WTC11 (cell line): ENCODE data around the gene DDN. TPM values are rescaled to one million over a fixed set of nuclear protein-coding genes. Genes with fewer than 3 reads are reported as not detected.

Source experiments
- ATAC-seq: fragments of 200-7000 bp; cut with Tn5 transposase; 2 replicates; pipeline ENCODE4 v1.10.0; 2021; ENCODE audit warnings: mild to moderate bottlenecking, moderate library complexity
- CTCF ChIA-PET: fragments of 300-600 bp; sonication (Branson Sonifier 250); formaldehyde crosslinking; loops from one replicate; lab custom pipeline; 2021; ENCODE audit warnings: antibody characterized with exemption; lab: Charles Lee
- POLR2A ChIA-PET: fragments of 350-600 bp; sonication (Branson Sonifier 250); formaldehyde crosslinking; loops from one replicate; lab custom pipeline; 2021; ENCODE audit warnings: antibody characterized with exemption; lab: Charles Lee
- DNase-seq: peaks from one replicate; pipeline ENCODE4 v3.0.0; 2021; ENCODE audit warnings: low spot score
- H3K27ac Mint-ChIP-seq: 2 replicates; pipeline ENCODE4 v1.8.0; 2021; ENCODE audit warnings: mixed read lengths
- H3K27me3 Mint-ChIP-seq: 2 replicates; pipeline ENCODE4 v1.8.0; 2021; ENCODE audit warnings: low read depth, mild to moderate bottlenecking, moderate library complexity, mixed read lengths
- H3K36me3 Mint-ChIP-seq: 2 replicates; pipeline ENCODE4 v1.8.0; 2021; ENCODE audit warnings: mixed read lengths
- H3K4me1 Mint-ChIP-seq: 2 replicates; pipeline ENCODE4 v1.8.0; 2022; ENCODE audit warnings: mixed read lengths
- H3K4me3 Mint-ChIP-seq: 2 replicates; pipeline ENCODE4 v1.8.0; 2021; ENCODE audit warnings: mild to moderate bottlenecking, moderate library complexity, mixed read lengths
- H3K9me3 Mint-ChIP-seq: 2 replicates; pipeline ENCODE4 v1.8.0; 2021; ENCODE audit warnings: mixed read lengths
- ELF4 ChIP-seq: sonication (generic); formaldehyde crosslinking; IDR thresholded peaks from 2 replicates; pipeline ENCODE4 v1.8.1; 2022; ENCODE audit warnings: low read depth, mild to moderate bottlenecking, moderate library complexity, missing genetic modification reagents
- ETV6 ChIP-seq: sonication (generic); formaldehyde crosslinking; IDR thresholded peaks from 2 replicates; pipeline ENCODE4 v1.8.1; 2022; ENCODE audit warnings: mild to moderate bottlenecking, missing genetic modification reagents
- FOXJ3 ChIP-seq: sonication (generic); formaldehyde crosslinking; IDR thresholded peaks from 2 replicates; pipeline ENCODE4 v1.9.0; 2021; ENCODE audit warnings: missing genetic modification reagents, mild to moderate bottlenecking, borderline replicate concordance
- NFE2L1 ChIP-seq: sonication (generic); formaldehyde crosslinking; IDR thresholded peaks from 2 replicates; pipeline ENCODE4 v1.8.1; 2023; ENCODE audit warnings: missing genetic modification reagents
- RELA ChIP-seq: sonication (generic); formaldehyde crosslinking; IDR thresholded peaks from 2 replicates; pipeline ENCODE4 v1.8.1; 2022; ENCODE audit warnings: missing genetic modification reagents, mild to moderate bottlenecking, borderline replicate concordance
- SP1 ChIP-seq: sonication (generic); formaldehyde crosslinking; conservative IDR thresholded peaks from 2 replicates; pipeline ENCODE4 v1.8.1; 2022; ENCODE audit warnings: missing genetic modification reagents
- TCF7 ChIP-seq: sonication (generic); formaldehyde crosslinking; IDR thresholded peaks from 2 replicates; pipeline ENCODE4 v1.8.0; 2022; ENCODE audit warnings: mild to moderate bottlenecking, low read depth, missing genetic modification reagents, moderate library complexity
- TP53 ChIP-seq: sonication (generic); formaldehyde crosslinking; IDR thresholded peaks from 2 replicates; pipeline ENCODE4 v1.8.1; 2023; ENCODE audit warnings: mild to moderate bottlenecking, missing genetic modification reagents
- total RNA-seq: library from RNA; stranded (reverse); gene quantifications from 3 replicates; pipeline ENCODE4 v1.2.3, GENCODE V29; 2021
- TF ChIP-seq, protein P1 (sequence below): sonication (generic); formaldehyde crosslinking; IDR thresholded peaks from 2 replicates; pipeline ENCODE4 v1.8.0; 2022; ENCODE audit warnings: missing genetic modification reagents
- TF ChIP-seq, protein P2 (sequence below): sonication (generic); formaldehyde crosslinking; IDR thresholded peaks from 2 replicates; pipeline ENCODE4 v1.8.1; 2023; ENCODE audit warnings: mild to moderate bottlenecking, moderate library complexity, missing genetic modification reagents
- TF ChIP-seq, protein P3 (sequence below): sonication (generic); formaldehyde crosslinking; IDR thresholded peaks from 2 replicates; pipeline ENCODE4 v1.8.1; 2023; ENCODE audit warnings: mild to moderate bottlenecking, missing genetic modification reagents, borderline replicate concordance
- TF ChIP-seq, protein P4 (sequence below): sonication (generic); formaldehyde crosslinking; IDR thresholded peaks from 2 replicates; pipeline ENCODE4 v1.8.0; 2022; ENCODE audit warnings: mild to moderate bottlenecking, missing genetic modification reagents
- TF ChIP-seq, protein P5 (sequence below): sonication (generic); formaldehyde crosslinking; IDR thresholded peaks from 2 replicates; pipeline ENCODE4 v1.8.0; 2023; ENCODE audit warnings: mild to moderate bottlenecking, missing genetic modification reagents
- TF ChIP-seq, protein P6 (sequence below): sonication (generic); formaldehyde crosslinking; IDR thresholded peaks from 2 replicates; pipeline ENCODE4 v1.8.0; 2022; ENCODE audit warnings: mild to moderate bottlenecking, missing genetic modification reagents

Gene DDN
- total RNA-seq, 1 experiment from 2014 or later: 0.33 TPM

DNA sequence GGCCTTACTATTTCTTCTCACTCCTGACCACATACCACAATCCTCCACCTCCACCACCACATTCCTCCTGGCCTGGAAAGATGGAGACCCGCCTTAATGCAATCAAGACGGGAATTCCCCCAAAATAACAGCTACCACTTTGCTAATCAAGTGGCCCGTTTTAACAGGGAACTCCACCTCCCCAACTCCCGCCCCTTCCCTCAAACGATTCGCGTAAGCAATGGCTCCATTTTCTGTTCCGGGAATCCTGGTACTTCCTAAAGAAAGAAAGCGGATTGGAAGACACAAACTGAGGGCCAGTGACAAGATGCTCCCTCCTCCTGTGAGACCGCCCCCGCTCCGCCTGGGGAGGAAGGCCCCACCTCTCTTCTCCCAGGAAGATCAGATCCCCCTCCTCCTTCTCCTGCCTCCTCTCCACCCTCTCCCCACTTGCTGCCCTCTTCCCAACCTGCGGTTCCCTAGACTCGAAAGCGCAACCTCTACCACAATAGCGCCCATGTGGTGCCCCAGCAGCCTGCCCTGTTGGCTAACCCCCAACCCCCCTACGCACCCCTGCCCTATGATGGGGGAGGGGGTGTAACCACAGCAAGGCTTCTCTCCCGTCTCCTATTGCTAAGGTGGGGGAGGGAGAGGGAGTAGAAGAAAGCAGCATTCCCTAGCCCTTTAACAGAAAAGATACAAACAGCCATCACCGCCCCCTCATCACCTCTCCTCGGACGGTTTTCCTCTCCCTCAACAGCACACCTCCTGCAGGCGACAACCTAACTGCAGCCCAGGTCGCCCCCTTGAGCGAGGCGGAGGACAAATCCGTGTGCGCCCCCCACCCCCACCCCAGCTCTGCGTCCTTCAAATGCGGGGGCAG lies 42.7 kb downstream of the DDN start:
- H3K27me3 Mint-ChIP-seq: peaks cover 7% of the 10 kb centered on the region; the same call in 1 of the 2 replicates
- peak overlapping the region; percentile 97 for H3K27ac Mint-ChIP-seq
- peaks cover 19% of the 10 kb centered on the region for H3K36me3 Mint-ChIP-seq
- peak; percentile 87 for DNase-seq
- ChIA-PET POLR2A (interaction anchor here (0.9 to 2.2 kb wide), 10 partner anchors 9 to 104 kb away, joined by 3 to 10 read pairs (median 5); partner anchors contain the start of genes DDX23, FKBP11 and WNT10B), CTCF (interaction anchor here (0.9 to 3.6 kb wide), 20 partner anchors 10 to 203 kb away, joined by 3 to 38 read pairs (median 9); partner anchors contain the start of genes FKBP11, WNT1 and WNT10B)
- H3K9me3 Mint-ChIP-seq: no peaks in the 10 kb centered on the region
- peak overlapping the region; percentile 95 for H3K4me3 Mint-ChIP-seq
- H3K4me1 Mint-ChIP-seq: peaks cover 31% of the 10 kb centered on the region
- peak; percentile 79 for ATAC-seq
- TF ChIP-seq, protein P1, sequence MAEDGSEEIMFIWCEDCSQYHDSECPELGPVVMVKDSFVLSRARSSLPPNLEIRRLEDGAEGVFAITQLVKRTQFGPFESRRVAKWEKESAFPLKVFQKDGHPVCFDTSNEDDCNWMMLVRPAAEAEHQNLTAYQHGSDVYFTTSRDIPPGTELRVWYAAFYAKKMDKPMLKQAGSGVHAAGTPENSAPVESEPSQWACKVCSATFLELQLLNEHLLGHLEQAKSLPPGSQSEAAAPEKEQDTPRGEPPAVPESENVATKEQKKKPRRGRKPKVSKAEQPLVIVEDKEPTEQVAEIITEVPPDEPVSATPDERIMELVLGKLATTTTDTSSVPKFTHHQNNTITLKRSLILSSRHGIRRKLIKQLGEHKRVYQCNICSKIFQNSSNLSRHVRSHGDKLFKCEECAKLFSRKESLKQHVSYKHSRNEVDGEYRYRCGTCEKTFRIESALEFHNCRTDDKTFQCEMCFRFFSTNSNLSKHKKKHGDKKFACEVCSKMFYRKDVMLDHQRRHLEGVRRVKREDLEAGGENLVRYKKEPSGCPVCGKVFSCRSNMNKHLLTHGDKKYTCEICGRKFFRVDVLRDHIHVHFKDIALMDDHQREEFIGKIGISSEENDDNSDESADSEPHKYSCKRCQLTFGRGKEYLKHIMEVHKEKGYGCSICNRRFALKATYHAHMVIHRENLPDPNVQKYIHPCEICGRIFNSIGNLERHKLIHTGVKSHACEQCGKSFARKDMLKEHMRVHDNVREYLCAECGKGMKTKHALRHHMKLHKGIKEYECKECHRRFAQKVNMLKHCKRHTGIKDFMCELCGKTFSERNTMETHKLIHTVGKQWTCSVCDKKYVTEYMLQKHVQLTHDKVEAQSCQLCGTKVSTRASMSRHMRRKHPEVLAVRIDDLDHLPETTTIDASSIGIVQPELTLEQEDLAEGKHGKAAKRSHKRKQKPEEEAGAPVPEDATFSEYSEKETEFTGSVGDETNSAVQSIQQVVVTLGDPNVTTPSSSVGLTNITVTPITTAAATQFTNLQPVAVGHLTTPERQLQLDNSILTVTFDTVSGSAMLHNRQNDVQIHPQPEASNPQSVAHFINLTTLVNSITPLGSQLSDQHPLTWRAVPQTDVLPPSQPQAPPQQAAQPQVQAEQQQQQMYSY (CRISPR knock-in tag): no peak
- 0 out of 2 replicates have a peak, but pooled peaks have one; percentile 9 for TF ChIP-seq TP53 (CRISPR knock-in tag)
- TF ChIP-seq SP1 (CRISPR knock-in tag): peak; percentile 27; the same call in 1 of the 2 replicates
- peak; percentile 54; the same call in 1 of the 2 replicates for TF ChIP-seq ETV6 (CRISPR knock-in tag)
- TF ChIP-seq, all 79 proteins: peak for 3

- DNase-seq (no peak), ATAC-seq (no peak)
- Mint-ChIP-seq H3K9me3 (no peaks in the 10 kb centered on the region), H3K27me3 (no peaks in the 10 kb centered on the region), H3K4me3 (peak overlapping the region; percentile 95), H3K36me3 (peaks cover 19% of the 10 kb centered on the region), H3K27ac (peak overlapping the region; percentile 68), H3K4me1 (peaks cover 31% of the 10 kb centered on the region)
- ChIA-PET POLR2A (interaction anchor here (0.5 kb wide), 1 partner anchor 96 kb away, joined by 7 read pairs; no protein-coding TSS in a partner anchor), CTCF (interaction anchor here (1.1 to 1.4 kb wide), 2 partner anchors 25 to 64 kb away, joined by 3 to 4 read pairs; no protein-coding TSS in a partner anchor)
- TF ChIP-seq, protein P2, sequence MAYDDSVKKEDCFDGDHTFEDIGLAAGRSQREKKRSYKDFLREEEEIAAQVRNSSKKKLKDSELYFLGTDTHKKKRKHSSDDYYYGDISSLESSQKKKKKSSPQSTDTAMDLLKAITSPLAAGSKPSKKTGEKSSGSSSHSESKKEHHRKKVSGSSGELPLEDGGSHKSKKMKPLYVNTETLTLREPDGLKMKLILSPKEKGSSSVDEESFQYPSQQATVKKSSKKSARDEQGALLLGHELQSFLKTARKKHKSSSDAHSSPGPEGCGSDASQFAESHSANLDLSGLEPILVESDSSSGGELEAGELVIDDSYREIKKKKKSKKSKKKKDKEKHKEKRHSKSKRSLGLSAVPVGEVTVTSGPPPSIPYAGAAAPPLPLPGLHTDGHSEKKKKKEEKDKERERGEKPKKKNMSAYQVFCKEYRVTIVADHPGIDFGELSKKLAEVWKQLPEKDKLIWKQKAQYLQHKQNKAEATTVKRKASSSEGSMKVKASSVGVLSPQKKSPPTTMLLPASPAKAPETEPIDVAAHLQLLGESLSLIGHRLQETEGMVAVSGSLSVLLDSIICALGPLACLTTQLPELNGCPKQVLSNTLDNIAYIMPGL (CRISPR knock-in tag): no peak
- TF ChIP-seq, protein P3, sequence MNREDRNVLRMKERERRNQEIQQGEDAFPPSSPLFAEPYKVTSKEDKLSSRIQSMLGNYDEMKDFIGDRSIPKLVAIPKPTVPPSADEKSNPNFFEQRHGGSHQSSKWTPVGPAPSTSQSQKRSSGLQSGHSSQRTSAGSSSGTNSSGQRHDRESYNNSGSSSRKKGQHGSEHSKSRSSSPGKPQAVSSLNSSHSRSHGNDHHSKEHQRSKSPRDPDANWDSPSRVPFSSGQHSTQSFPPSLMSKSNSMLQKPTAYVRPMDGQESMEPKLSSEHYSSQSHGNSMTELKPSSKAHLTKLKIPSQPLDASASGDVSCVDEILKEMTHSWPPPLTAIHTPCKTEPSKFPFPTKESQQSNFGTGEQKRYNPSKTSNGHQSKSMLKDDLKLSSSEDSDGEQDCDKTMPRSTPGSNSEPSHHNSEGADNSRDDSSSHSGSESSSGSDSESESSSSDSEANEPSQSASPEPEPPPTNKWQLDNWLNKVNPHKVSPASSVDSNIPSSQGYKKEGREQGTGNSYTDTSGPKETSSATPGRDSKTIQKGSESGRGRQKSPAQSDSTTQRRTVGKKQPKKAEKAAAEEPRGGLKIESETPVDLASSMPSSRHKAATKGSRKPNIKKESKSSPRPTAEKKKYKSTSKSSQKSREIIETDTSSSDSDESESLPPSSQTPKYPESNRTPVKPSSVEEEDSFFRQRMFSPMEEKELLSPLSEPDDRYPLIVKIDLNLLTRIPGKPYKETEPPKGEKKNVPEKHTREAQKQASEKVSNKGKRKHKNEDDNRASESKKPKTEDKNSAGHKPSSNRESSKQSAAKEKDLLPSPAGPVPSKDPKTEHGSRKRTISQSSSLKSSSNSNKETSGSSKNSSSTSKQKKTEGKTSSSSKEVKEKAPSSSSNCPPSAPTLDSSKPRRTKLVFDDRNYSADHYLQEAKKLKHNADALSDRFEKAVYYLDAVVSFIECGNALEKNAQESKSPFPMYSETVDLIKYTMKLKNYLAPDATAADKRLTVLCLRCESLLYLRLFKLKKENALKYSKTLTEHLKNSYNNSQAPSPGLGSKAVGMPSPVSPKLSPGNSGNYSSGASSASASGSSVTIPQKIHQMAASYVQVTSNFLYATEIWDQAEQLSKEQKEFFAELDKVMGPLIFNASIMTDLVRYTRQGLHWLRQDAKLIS: no peak
- TF ChIP-seq, protein P4, sequence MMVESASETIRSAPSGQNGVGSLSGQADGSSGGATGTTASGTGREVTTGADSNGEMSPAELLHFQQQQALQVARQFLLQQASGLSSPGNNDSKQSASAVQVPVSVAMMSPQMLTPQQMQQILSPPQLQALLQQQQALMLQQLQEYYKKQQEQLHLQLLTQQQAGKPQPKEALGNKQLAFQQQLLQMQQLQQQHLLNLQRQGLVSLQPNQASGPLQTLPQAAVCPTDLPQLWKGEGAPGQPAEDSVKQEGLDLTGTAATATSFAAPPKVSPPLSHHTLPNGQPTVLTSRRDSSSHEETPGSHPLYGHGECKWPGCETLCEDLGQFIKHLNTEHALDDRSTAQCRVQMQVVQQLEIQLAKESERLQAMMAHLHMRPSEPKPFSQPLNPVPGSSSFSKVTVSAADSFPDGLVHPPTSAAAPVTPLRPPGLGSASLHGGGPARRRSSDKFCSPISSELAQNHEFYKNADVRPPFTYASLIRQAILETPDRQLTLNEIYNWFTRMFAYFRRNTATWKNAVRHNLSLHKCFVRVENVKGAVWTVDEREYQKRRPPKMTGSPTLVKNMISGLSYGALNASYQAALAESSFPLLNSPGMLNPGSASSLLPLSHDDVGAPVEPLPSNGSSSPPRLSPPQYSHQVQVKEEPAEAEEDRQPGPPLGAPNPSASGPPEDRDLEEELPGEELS (CRISPR knock-in tag): no peak
- TF ChIP-seq TCF7 (CRISPR knock-in tag): no peak
- no peak for TF ChIP-seq NFE2L1 (CRISPR knock-in tag)
- TF ChIP-seq FOXJ3 (CRISPR knock-in tag): no peak
- TF ChIP-seq, protein P5, sequence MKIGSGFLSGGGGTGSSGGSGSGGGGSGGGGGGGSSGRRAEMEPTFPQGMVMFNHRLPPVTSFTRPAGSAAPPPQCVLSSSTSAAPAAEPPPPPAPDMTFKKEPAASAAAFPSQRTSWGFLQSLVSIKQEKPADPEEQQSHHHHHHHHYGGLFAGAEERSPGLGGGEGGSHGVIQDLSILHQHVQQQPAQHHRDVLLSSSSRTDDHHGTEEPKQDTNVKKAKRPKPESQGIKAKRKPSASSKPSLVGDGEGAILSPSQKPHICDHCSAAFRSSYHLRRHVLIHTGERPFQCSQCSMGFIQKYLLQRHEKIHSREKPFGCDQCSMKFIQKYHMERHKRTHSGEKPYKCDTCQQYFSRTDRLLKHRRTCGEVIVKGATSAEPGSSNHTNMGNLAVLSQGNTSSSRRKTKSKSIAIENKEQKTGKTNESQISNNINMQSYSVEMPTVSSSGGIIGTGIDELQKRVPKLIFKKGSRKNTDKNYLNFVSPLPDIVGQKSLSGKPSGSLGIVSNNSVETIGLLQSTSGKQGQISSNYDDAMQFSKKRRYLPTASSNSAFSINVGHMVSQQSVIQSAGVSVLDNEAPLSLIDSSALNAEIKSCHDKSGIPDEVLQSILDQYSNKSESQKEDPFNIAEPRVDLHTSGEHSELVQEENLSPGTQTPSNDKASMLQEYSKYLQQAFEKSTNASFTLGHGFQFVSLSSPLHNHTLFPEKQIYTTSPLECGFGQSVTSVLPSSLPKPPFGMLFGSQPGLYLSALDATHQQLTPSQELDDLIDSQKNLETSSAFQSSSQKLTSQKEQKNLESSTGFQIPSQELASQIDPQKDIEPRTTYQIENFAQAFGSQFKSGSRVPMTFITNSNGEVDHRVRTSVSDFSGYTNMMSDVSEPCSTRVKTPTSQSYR: no peak
- TF ChIP-seq, protein P6, sequence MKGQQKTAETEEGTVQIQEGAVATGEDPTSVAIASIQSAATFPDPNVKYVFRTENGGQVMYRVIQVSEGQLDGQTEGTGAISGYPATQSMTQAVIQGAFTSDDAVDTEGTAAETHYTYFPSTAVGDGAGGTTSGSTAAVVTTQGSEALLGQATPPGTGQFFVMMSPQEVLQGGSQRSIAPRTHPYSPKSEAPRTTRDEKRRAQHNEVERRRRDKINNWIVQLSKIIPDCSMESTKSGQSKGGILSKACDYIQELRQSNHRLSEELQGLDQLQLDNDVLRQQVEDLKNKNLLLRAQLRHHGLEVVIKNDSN (CRISPR knock-in tag): no peak
- no peak for TF ChIP-seq RELA (CRISPR knock-in tag)
- TF ChIP-seq ELF4 (CRISPR knock-in tag): no peak
These were observed 44.2 kb downstream of the DDN start for GRCh38 chr12:48954841-48955501.
